CD4-positive, alpha-beta T cell treated with Interleukin-2 at 100 ng/mL for 4 hours (primary cell): Measurements from ENCODE around the gene RBKS.

ENCODE experiments used
- DNase-seq: peaks from one replicate; pipeline ENCODE4 v3.0.0-alpha.2; 2020; ENCODE audit warnings: low spot score

The RBKS gene

DNA sequence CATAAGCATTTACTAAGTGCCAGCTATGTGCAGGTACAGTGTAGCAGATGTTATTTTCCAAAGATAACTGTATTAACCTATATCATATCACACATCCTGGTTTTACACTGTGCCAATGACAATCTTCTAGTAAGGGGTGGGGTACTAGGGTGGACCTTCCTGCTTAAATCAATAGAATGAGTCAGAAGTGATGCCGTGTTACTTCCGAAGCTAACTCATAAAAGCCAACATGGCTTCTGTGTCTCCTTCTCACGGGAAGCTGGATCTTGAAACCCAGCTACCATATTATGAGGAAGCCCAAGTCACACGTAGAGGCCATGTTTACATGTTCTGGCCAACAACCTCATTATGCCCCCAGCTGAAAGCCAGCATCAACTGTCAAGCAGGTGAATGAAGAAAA lies 59.5 kb downstream of the RBKS start:
- DNase-seq = no peak

- no peak for DNase-seq
Measured at GRCh38 chr2:27829791-27830190, 60.4 kb downstream of the RBKS start.

- DNase-seq = no peak
Measured at GRCh38 chr2:27828305-27828704, 61.9 kb downstream of the RBKS start.

DNA sequence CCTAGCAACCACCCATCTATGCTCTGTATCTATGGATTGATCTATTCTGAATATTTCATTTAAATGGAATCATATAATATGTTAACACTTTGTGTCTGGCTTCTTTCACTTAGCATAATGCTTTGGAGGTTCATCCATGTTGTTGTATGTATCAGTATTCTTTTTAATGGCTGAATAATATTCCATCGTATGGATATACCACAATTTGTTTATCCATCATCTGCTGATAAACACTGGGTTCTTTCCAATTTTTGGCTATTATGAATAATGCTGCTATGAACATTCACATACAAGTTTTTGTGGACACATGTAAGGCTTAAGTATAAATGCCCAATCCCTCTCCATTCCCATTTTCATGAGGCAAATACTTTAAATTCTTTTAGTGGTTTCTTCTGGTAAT lies 65.8 kb downstream of the RBKS start:
- DNase-seq = no peak

GRCh38 chr2:27823569-27823968 lies 66.6 kb downstream of the RBKS start:
- no peak for DNase-seq

DNA sequence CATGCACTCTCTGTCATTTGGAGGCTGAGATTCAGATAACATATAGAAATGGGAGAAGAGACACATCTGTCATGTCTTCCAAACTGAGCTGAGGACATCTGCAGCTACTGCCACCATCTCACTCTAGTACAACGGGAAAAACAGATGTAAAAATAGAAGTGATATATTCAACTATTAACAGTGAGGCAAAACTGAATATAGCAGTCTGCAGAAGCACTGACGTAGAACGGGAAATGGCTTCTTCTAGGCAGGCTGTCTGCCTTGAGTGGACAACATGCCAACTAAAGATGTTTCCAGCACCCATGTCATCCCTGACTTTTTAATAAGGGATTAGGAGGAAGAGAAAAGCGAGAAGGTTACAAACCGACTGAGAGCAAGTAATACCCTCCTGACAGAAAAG lies 67.1 kb downstream of the RBKS start:
- no peak for DNase-seq

DNA sequence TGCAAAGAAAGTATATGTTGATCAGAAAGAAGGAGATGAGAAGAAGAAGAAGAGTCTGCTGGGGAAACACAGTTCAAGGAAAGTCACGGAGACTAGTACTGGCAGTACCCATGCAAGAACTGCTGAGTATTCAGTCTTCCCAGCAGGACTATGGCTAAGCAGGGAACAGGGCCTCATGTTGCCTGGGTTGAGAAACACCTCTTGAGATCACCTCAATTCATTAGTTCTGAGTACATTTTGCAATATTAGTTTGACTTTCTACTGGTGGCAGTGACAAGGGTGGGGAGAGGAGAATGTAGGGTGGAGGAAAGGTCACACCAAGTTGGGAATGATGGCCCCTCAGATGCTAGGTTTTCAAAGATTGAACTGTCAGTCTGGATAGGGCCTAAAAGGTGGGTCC lies 68.1 kb downstream of the RBKS start:
- DNase-seq = no peak

DNA sequence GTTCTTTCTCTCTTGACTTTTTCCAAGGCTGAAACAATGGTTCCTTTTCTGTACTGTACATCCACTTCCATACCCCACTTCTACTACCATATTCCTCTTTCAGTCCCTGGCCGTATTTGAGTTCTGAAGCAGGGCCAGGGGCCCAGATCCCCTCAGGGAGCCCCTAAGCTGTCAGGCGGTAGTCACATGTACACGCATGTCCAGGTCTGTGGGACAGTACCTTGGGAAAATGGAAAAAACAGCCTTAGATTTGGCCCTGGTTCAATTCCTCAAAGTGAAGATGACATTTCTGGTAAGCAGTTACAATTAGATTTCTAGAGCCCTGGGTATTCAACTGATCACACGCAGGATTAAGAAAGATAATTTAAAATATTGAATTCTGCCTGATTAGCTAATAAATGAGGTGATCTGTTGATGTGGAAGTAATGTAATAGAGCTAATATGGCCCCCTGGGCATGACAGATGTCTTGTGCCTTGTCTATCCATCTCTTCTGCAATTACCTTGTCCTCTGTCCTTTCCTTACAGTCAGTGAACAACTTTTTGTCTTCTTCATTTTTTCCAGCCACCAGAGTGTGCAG lies 74.2 kb downstream of the RBKS start:
- DNase-seq = no peak

DNA sequence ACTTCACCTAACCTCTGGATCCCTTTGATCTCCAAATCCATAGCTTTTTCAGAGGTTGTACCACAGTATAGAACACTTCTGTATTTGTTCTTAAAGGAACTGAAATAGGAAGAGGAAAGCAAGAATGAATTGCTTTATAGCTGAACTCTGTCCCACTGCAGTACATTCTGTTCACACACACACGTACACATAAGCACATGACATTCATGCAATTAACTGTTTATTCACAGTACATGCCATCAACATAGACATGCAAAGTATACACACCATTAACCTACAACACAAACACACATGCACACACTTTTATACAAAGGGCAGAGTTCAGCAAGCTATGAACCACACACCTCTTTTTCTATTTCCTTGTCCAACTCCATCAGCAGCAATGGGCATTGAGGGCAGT lies 75.4 kb downstream of the RBKS start:
- no peak for DNase-seq

- no peak for DNase-seq
Measured at GRCh38 chr2:27811768-27812167, 78.4 kb downstream of the RBKS start.

- no peak for DNase-seq
Measured at GRCh38 chr2:27810455-27810854, 79.7 kb downstream of the RBKS start.

- DNase-seq = no peak
Measured at GRCh38 chr2:27809761-27810241, 80.4 kb downstream of the RBKS start.

GRCh38 chr2:27808984-27809383 lies 81.2 kb downstream of the RBKS start:
- no peak for DNase-seq

DNA sequence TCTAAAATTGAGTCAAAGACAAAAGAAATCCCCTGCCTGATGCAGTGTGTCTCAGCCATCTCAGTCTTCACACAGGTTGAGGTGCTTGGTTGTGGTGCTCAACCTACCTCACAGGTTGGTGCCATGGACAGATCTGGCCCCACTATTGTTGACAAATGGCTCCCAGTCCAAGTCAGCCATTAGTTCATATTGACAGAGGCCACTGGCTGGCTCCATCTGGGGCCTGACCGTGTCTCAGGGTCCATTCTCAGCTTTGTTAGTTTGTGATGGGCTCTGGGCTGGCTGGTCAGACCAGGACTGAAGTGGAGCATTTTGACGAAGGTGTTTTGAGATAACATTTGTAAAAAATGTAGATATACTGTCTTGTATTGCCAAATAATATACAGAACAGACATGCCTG lies 81.8 kb downstream of the RBKS start:
- no peak for DNase-seq

DNA sequence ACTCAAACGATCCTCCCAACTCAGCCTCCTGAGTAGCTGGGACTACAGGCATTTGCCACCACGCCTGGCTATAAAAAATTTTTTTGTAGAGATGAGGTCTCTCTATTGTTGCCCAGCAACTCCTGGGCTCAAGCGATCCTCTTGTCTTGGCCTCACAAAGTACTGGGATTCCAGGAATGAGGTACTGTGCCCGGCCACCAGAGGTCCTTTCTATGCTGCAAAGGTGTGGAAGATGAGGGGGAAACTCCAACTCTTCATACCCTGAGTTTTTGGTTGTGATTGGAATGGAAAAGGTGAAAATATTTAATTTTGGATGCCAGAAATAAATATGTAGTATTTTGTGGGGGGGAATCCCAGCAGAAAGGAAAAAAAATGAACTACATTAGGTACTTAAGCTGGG lies 82.7 kb downstream of the RBKS start:
- DNase-seq = no peak

- DNase-seq = no peak
Measured at GRCh38 chr2:27806311-27807059, 83.7 kb downstream of the RBKS start.

- DNase-seq = no peak
Measured at GRCh38 chr2:27805180-27805579, 85.0 kb downstream of the RBKS start.

- DNase-seq = no peak
Measured at GRCh38 chr2:27804146-27804545, 86.0 kb downstream of the RBKS start.

- no peak for DNase-seq
Measured at GRCh38 chr2:27803046-27803445, 87.1 kb downstream of the RBKS start.

DNA sequence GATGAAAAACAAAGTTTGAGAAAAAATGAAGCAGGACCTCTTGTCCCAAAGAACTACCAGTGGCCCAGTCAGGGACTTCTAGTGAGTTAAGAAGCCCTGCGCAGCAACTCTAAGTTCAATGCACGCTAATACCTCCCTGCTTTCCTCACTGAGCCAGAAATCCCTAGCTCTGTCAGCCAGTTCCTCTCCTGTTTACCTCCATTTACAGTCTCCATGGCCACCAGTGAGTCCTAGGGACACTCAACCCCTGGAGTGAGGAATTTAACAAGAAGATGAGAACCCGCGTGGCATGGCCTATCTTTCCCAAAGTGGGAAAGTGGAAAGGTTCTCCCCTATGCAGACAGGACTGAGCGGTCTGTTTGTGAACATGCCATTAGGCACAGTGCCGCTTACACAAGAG lies 87.6 kb downstream of the RBKS start:
- DNase-seq = no peak

- no peak for DNase-seq
Measured at GRCh38 chr2:27800856-27801255, 89.3 kb downstream of the RBKS start.

GRCh38 chr2:27799646-27800010 lies 90.6 kb downstream of the RBKS start:
- DNase-seq = no peak

GRCh38 chr2:27798948-27799645 lies 91.1 kb downstream of the RBKS start:
- DNase-seq = no peak
